GM19452 (cell line): Measurements from ENCODE around the gene CDC25B.
A peak's percentile ranks its signal among the peaks of the same experiment; 100 is the strongest.

Source experiments
- ATAC-seq: cut with Tn5 transposase; IDR thresholded peaks from one replicate; pipeline ENCODE4 v1.9.1; 2021; ENCODE audit not compliant: unreplicated experiment

The CDC25B gene

GRCh38 chr20:3802524-3803239 lies 6.6 kb downstream of the CDC25B start:
- ATAC-seq, result no peak

GRCh38 chr20:3803289-3803688 lies 7.2 kb downstream of the CDC25B start:
- no peak for ATAC-seq

GRCh38 chr20:3803854-3804253 lies 7.7 kb downstream of the CDC25B start:
- ATAC-seq, result no peak

- ATAC-seq, result no peak
Observed at GRCh38 chr20:3804254-3804751, 8.2 kb downstream of the CDC25B start.

- no peak for ATAC-seq
Observed at GRCh38 chr20:3804781-3805180, 8.7 kb downstream of the CDC25B start.

GRCh38 chr20:3808544-3808943 lies 12.4 kb downstream of the CDC25B start:
- no peak for ATAC-seq

GRCh38 chr20:3811467-3812258 lies 15.6 kb downstream of the CDC25B start:
- ATAC-seq, result no peak

DNA sequence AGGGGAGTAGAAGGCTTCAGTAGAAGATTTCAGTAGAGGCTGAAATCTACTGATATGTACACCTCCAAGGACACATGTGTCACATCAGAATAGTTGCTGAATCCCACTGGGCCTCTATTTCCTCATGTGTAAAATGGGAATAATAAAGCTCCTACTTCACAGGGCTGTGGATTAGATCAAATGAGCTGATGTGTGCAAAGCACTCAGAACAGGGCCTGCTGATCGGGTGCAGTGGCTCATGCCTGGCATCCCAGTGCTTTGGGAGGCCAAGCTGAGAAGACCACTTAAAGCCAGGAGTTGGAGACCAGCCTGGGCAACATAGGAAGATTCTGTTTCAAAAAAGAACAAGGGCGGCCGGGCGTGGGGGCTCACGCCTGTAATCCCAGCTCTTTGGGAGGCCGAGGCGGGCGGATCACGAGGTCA lies 16.2 kb downstream of the CDC25B start:
- ATAC-seq, result no peak

DNA sequence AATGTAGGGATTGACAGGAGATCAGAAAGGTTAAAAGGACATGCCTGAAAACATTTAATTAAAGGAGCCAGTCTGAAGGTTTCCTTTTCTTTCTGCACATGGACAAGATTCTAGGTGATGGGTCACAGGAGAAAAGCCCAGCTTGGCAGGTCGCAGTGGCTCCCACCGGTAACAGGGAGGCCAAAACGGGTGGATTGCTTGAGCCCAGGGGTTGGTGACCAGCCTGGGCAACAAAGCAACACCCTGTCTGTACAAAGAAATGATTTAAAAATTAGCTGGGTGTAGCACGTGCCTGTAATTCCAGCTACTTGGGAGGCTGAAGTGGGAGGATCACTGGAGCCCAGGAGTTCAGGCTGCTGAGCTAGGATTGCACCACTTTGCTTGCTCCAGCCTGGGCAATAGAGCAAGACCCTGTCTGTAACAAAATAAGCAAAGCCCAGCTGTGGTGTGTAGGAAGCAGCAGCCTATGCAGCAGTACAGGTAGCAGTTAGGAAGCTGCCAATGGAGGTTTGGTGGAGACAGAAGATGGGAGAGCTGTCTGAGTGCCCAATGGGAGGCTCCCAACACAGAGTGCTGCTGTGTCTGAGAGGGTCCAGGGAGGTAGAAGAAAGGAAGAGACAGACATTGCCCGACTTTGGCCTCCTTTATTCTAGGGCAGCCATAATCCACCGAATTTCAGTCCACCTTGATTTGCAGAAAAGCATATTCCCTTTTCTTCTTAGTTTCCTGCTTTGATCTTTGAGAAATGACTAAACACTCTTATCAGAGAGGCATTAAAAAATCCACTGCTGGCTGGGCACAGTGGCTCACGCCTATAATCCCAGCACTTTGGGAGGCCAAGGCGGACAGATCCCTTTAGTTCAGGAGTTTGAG lies 17.1 kb downstream of the CDC25B start:
- ATAC-seq, result no peak

DNA sequence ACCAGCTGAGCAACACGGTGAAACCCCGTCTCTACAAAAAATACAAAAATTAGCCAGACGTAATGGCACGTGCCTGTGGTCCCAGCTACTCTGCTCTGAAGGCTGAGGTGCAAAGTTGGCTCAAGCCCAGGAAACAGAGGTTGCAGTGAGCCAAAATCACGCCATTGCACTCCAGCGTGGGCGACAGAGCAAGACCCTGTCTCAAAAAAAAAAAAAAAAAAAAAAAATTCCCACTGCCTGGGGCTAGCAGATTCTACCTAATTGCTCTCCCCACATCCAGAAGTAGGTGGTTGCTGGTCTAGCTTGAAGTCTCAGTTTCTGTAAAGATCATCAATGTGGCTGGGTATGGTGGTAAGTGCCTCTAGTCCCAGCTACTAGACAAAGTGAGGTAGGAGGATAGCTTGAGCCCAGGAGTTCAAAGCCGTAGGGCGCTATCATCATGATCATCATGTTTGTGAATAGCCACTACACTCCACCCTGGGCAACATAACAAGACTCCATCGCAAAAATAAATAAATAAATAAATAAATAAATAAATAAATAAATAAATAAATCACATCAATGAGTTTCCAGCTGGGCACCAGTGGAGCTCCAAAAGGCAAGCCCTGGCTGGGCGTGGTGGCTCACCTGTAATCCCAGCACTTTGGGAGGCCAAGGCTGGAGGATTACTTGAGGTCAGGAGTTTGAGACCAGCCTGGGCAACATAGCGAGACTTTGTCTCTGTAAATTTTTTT lies 17.9 kb downstream of the CDC25B start:
- ATAC-seq, result no peak

DNA sequence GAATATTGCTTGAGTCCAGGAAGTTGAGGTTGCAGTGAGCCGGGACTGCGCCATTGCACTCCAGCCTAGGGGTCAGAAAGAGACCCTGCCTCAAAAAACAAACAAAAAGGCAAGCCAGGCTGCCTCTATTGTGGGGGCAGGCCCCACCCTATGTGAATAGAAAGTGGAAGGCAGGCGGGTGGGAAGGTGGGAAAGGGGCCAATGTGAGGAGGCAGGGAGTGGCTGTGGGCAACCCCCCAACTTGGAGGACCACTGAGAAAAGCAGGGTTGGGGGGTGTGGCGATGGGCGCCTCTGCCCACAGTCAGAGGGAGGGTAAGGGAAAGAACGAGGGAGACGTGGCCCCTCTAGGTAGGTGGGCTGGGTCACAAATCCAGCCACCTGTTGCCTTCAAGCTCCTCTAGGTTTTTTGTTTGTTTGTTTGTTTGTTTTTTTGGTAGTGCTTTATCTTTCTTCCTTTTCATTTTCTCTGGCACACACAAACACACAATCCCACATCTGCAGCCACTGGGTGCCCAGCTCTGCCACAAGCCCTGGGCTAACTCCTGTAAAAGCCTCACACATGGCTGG lies 18.9 kb downstream of the CDC25B start:
- ATAC-seq, result no peak

DNA sequence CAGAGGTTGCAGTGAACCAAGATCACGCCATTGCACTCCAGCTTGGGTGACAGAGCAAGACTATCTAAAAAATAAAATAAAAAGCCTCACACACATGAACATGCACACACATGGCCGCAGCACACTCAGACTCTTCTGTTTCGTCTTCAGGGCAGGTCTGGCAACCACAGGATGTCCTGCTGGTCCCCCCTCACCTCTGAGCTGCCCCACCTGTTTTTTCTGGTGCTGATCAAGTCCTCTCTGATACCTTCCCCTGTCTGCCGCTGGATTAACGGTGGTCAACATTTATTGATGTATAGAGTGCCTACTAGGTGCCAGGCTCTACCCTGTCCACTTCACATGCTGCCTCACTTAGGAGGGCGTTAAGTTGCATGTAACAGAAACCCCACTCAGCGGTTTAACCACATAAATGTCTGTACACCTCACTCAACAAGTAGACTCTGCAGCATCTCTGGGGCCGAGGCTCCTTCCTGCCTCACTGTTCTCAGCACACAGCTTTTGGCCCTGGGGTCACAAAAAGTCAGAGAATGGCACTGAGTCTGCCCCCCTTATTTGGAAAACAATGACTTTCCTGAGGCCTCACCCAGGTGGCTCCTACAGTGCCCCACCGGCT lies 19.7 kb downstream of the CDC25B start:
- ATAC-seq, result no peak

GRCh38 chr20:3818155-3819151 lies 22.3 kb downstream of the CDC25B start:
- no peak for ATAC-seq

GRCh38 chr20:3819411-3820047 lies 23.4 kb downstream of the CDC25B start:
- no peak for ATAC-seq

GRCh38 chr20:3820048-3820900 lies 24.2 kb downstream of the CDC25B start, which contains the start of gene AP5S1:
Gene AP5S1 (plus strand): TSS chr20:3820547. CDS start chr20:3822118, 1,571 bp downstream.
- peak; percentile 85 for ATAC-seq

GRCh38 chr20:3820901-3821727 lies 25.0 kb downstream of the CDC25B start:
- ATAC-seq, result no peak
